ENCODE data around the gene PSMB8. TPM values are rescaled to one million over a fixed set of nuclear protein-coding genes. Genes with fewer than 3 reads are reported as not detected.
A peak's percentile ranks its signal among the peaks of the same experiment; 100 is the strongest.

The PSMB8 gene
- total RNA-seq, 2 donors from 2014 or later = 301 to 305 TPM

DNA sequence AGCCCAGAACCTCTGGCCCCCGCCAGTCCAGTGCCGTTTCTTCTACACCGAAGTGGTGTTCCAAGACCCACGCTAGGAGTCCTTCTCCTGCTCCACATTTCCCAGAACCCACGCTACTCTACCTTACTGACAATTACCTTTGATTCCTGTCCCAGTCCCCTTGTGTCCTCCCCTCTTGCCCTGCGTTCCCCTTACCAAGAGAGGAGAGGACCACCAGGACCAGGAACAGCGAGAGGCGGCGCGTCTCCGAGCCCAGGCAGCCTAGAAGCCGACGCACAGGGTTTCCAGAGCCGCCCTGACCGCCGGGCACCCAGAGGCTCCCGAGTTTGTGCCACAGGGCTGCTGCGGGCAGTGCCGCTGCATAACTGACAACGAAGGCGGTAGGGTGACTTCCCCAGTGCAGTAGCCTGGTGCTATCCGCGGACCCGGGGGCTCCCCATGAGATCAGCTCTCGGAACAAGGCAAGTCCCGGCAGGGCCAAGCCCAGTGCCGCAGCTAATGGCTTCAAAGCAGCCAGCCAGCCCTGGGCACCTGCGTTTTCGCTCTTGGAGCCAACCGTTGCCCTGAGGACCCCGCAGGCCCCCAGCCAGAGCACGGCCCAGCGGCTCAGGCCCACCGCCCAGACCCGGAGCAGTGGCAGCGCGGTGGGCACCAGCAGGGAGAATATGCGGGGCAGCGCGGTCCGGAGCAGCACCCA, 9.1 kb upstream of the PSMB8 start:
- Mint-ChIP-seq H3K36me3 (ENCODE audit: insufficient read depth in 2 of 2) (peaks cover 64 to 83% of the 10 kb centered on the region in 2 donors), H3K27ac (peak overlapping the region; percentile 96), H3K4me3 (peak overlapping the region; percentile 94 to 100), H3K4me1 (ENCODE audit: low read depth) (peaks cover 74% of the 10 kb centered on the region), H3K9me3 (peaks cover 0 to 2% of the 10 kb centered on the region in 2 donors), H3K27me3 (ENCODE audit: low read depth) (no peaks in the 10 kb centered on the region)
- DNase-seq (peak; percentile 76 to 84), ATAC-seq (replicated peaks in 1 of 2) (peak; percentile 50 to 68)

DNA sequence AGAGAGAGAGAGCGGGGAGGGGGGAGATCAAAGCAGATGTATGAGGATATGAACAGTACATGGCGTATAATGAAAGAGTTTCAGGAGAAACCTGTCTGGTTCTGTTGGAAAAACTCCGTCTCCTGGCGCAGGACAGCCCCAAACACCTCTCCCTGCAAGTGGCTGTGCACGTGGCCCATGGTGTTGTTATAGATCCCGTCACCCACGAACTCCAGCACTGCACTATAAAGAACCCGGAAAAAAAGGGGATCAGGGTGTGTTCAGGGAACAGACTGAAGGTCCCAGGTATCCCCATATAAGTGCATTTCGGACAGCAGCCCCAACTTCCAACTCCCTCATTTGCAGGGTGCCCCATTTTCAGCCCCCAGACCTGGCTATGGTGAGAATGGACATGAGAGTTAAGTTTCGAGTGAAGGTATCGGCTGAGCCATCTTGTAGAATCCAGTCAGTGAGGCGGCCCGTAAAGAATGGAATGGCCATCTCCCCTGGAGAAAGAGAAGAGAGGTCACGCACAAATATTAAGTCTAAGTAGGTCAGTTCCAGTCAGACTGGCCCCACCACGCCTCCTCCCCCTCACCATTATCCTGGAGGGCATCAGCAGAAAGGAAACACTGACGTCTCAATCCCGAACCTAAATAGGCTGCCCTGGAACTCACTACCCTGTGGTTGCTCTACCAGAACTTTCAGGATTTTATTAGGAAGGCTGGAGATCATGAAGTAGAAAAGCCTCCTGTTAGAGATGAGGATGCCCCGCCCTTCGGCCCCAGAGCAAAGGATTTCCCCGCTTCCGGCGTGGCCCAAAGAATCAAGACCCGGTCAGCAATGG, 8.4 kb upstream of the PSMB8 start:
- ATAC-seq (replicated peaks in 1 of 2) (no peak), DNase-seq (peak; percentile 53 to 60)
- Mint-ChIP-seq H3K4me1 (ENCODE audit: low read depth) (peaks cover 74% of the 10 kb centered on the region), H3K27me3 (ENCODE audit: low read depth) (no peaks in the 10 kb centered on the region), H3K27ac (peak overlapping the region; percentile 96), H3K9me3 (peaks cover 0 to 2% of the 10 kb centered on the region in 2 donors), H3K4me3 (peak overlapping the region; percentile 94 to 100), H3K36me3 (ENCODE audit: insufficient read depth in 2 of 2) (peaks cover 65 to 84% of the 10 kb centered on the region in 2 donors)

DNA sequence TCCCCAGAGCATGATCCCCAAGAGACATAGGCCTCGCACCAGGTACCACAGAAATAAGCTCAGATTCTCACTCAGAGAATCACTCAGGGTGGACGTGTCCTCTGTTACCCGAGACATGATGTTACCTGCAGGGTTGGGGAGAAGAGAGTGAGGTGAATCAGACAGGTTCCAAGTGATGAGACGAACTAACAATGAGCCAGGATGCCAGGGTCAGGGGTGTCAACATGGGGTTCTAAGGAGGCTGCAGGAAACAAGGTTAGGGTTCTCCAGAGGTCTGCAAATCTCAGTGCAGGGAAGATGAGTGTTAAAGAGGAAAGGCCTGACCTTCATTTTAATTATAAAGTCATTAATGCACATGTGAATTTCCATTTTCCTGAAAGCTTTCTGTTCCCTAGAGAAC, 7.2 kb upstream of the PSMB8 start:
- Mint-ChIP-seq H3K36me3 (ENCODE audit: insufficient read depth in 2 of 2) (peaks cover 65 to 86% of the 10 kb centered on the region in 2 donors), H3K27me3 (ENCODE audit: low read depth) (no peaks in the 10 kb centered on the region), H3K4me3 (peak overlapping the region; percentile 94 to 100), H3K4me1 (ENCODE audit: low read depth) (peaks cover 74% of the 10 kb centered on the region), H3K9me3 (peaks cover 0 to 2% of the 10 kb centered on the region in 2 donors), H3K27ac (peak overlapping the region; percentile 96)
- DNase-seq (no peak), ATAC-seq (replicated peaks in 1 of 2) (no peak)

DNA sequence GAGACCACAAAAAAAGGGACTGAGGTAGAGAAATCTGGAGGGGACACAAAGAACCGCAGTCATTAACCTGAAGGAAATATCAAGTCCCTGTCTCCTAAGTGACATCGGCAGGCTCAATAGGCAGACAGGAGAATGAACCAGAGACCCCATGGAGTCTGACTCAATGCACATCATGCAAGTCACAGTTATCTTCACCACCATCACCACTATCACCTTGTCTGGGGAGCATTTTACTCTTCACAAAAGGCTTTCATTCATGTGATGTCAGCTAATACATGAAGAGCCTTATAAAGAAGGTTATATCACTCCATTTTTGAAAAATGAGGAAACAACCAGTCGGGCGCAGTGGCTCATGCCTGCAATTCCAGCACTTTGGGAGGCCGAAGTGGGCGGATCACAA, 5.3 kb upstream of the PSMB8 start:
- Mint-ChIP-seq H3K27me3 (ENCODE audit: low read depth) (no peaks in the 10 kb centered on the region), H3K36me3 (ENCODE audit: insufficient read depth in 2 of 2) (peaks cover 59 to 82% of the 10 kb centered on the region in 2 donors), H3K9me3 (peaks cover 0 to 2% of the 10 kb centered on the region in 2 donors), H3K27ac (peak overlapping the region; percentile 71), H3K4me3 (peak overlapping the region; percentile 41 to 99), H3K4me1 (ENCODE audit: low read depth) (peaks cover 76% of the 10 kb centered on the region)
- ATAC-seq (replicated peaks in 1 of 2) (no peak), DNase-seq (no peak)

DNA sequence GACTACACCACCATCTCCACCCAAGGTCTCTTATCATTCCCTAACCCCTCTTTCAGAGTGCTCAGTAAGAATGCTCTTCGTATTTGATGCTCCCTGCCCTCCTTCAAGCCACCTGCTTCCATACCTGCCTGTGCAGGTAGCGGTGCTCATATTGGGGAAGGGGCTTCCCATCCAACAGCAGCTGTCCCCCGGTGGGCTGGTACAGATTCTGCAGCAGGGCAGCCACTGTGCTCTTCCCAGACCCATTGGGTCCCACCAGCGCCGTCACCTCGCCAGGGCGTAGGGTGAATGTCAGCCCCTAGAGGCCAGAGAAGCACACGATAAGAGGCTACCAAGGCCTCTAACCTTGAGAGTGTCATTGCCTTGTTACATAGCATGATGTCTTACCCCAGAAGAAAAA, 3.9 kb upstream of the PSMB8 start:
- H3K4me3 Mint-ChIP-seq = peak overlapping the region; percentile 41 to 99
- peak overlapping the region; percentile 100 for H3K27ac Mint-ChIP-seq
- peaks cover 79% of the 10 kb centered on the region for H3K4me1 Mint-ChIP-seq (ENCODE audit: low read depth)
- H3K36me3 Mint-ChIP-seq (ENCODE audit: insufficient read depth in 2 of 2) = peaks cover 65 to 85% of the 10 kb centered on the region in 2 donors
- DNase-seq (no peak), ATAC-seq (replicated peaks in 1 of 2) (no peak)
- no peaks in the 10 kb centered on the region for H3K27me3 Mint-ChIP-seq (ENCODE audit: low read depth)
- peaks cover 0 to 2% of the 10 kb centered on the region in 2 donors for H3K9me3 Mint-ChIP-seq

DNA sequence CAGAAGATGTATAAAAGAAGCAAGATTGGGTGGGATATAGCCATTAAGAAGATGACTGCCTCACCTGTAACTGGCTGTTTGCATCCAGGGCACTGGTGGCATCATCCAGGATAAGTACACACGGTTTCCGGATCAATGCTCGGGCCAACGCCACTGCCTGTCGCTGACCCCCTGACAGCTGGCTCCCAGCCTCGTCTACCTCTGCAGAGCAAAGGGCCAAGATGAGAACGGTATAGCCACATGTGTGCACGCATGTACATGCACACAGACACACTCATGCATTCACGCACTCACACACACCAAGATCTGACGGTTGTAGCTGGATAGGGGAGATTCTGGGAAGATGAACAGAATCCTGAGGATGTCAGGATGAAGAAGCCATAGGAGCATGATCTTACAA, 3.2 kb upstream of the PSMB8 start:
- no peak for ATAC-seq (replicated peaks in 1 of 2)
- peaks cover 0 to 2% of the 10 kb centered on the region in 2 donors for H3K9me3 Mint-ChIP-seq
- peak overlapping the region; percentile 41 to 99 for H3K4me3 Mint-ChIP-seq
- H3K27me3 Mint-ChIP-seq (ENCODE audit: low read depth) = no peaks in the 10 kb centered on the region
- H3K27ac Mint-ChIP-seq = peak overlapping the region; percentile 100
- peaks cover 86% of the 10 kb centered on the region for H3K4me1 Mint-ChIP-seq (ENCODE audit: low read depth)
- H3K36me3 Mint-ChIP-seq (ENCODE audit: insufficient read depth in 2 of 2) = peaks cover 63 to 83% of the 10 kb centered on the region in 2 donors
- DNase-seq = peak in 1 of 2 donors; percentile 4

DNA sequence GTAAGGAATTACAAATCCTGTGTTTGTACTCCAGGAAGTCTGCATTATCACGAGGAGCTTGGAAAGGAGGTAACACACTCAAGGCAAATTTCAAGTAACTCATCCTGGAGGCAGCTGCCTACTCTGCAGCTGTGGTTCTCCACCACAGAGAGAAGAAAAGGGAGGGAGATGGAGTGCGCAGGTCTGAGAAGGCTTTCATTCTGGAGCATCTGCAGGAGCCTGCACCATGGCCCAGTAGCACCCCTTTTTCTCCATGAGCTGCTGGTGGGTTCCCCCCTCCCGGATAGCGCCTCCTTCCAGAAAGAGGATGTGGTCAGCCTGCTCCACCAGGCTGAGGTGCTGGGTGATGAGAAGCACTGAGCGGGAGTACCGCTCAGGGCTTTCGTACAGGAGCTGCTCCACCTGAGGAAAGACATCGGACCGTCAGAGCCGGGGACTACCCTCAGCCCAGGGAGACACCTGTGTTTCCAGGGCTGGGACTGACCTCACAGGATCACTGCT, 1.6 kb upstream of the PSMB8 start:
- Mint-ChIP-seq H3K9me3 (peaks cover 0 to 2% of the 10 kb centered on the region in 2 donors), H3K27ac (peak overlapping the region; percentile 100), H3K4me1 (ENCODE audit: low read depth) (peaks cover 86% of the 10 kb centered on the region), H3K36me3 (ENCODE audit: insufficient read depth in 2 of 2) (peaks cover 61 to 81% of the 10 kb centered on the region in 2 donors), H3K4me3 (peak overlapping the region; percentile 98 to 99), H3K27me3 (ENCODE audit: low read depth) (no peaks in the 10 kb centered on the region)
- DNase-seq = peak; percentile 40 to 50
- peak; percentile 9 to 10 for ATAC-seq (replicated peaks in 1 of 2)

DNA sequence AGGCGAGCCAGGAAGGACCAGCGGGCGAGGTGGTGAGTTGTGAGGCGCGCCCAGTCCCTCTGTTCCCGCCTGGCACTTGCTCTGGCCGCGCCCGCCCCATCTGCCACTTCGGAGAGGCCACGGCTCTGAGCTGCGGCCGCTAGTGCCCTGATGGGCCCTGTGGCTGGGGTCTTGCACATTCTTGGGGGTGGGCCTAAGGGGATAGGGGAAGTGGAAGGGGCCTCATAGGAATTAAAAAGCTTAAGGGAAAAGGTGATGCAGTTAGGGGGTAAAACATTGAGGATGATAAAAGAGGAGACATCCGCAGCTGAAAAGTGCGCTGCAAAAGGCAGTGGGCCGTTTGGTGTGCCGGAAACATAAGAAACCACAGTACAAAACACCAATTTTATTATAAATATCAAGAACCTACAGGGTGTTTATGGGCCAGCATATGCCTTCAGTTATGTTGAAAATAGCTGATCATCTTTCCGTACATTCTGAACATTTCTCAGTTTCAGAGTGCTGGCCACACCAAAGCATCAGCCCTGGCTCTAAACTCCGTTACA, 1.1 kb upstream of the PSMB8 start:
- H3K27me3 Mint-ChIP-seq (ENCODE audit: low read depth) = no peaks in the 10 kb centered on the region
- peak in 1 of 2 donors; percentile 0 for ATAC-seq (replicated peaks in 1 of 2)
- peaks cover 0 to 2% of the 10 kb centered on the region in 2 donors for H3K9me3 Mint-ChIP-seq
- peaks cover 57 to 78% of the 10 kb centered on the region in 2 donors for H3K36me3 Mint-ChIP-seq (ENCODE audit: insufficient read depth in 2 of 2)
- no peak for DNase-seq
- H3K27ac Mint-ChIP-seq = peak overlapping the region; percentile 100
- peaks cover 86% of the 10 kb centered on the region for H3K4me1 Mint-ChIP-seq (ENCODE audit: low read depth)
- peak overlapping the region; percentile 98 to 99 for H3K4me3 Mint-ChIP-seq

DNA sequence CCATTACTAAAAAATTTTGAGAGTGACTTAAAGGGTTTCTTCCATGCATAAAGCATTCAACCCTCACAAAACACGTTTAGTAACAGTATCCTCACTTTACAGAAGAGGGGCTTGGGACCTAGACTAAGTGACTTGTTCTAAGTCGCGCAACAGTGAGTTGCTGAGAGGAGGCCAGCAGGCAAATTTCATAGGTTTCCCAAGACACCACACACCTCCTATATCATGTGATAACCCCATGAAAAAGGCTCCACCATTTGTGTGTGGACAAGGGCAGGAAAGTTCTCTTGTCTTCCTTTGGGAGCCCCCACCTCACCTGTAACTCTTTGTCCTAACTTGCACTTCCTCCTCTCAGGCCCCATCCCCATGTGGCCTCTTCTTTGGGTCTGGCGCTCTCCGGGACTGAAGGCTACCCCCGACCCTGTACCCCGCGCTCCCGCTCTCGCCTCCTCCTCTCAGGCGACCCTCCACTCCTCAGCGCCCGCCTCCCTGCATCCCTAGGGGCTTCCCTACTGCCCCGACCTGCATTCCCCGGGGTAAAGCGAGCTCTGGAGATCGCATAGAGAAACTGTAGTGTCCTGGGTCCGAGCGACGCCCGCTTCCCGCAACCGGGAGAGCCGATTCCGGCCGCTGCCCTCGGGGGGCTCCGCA, 392 bp downstream of the PSMB8 start:
- H3K4me3 Mint-ChIP-seq = peak overlapping the region; percentile 98 to 99
- ATAC-seq (replicated peaks in 1 of 2) (no peak), DNase-seq (peak in 1 of 2 donors; percentile 33)
- H3K9me3 Mint-ChIP-seq = peaks cover 0 to 2% of the 10 kb centered on the region in 2 donors
- H3K27ac Mint-ChIP-seq = peak overlapping the region; percentile 100
- peaks cover 82% of the 10 kb centered on the region for H3K4me1 Mint-ChIP-seq (ENCODE audit: low read depth)
- H3K36me3 Mint-ChIP-seq (ENCODE audit: insufficient read depth in 2 of 2) = peaks cover 46 to 66% of the 10 kb centered on the region in 2 donors
- no peaks in the 10 kb centered on the region for H3K27me3 Mint-ChIP-seq (ENCODE audit: low read depth)

DNA sequence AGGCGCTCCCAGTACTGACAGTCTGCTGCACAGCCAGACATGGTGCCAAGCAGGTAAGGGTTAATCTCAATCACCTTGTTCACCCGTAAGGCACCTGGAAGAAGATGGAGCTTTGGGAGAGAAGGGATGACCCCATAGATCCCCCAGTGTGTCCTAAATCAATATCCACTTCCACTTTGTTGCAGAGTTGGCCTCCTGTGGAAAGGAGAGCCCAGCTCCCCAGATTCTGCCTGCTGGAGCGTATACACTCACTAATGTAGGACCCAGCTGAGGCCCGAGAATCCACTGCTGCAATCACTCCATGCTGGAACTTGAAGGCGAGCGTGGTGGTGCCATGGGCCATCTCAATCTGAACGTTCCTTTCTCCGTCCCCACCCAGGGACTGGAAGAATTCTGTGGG, 1.2 kb downstream of the PSMB8 start:
- DNase-seq (no peak), ATAC-seq (replicated peaks in 1 of 2) (no peak)
- peak overlapping the region; percentile 98 to 99 for H3K4me3 Mint-ChIP-seq
- peaks cover 76% of the 10 kb centered on the region for H3K4me1 Mint-ChIP-seq (ENCODE audit: low read depth)
- no peaks in the 10 kb centered on the region for H3K9me3 Mint-ChIP-seq
- no peaks in the 10 kb centered on the region for H3K27me3 Mint-ChIP-seq (ENCODE audit: low read depth)
- H3K27ac Mint-ChIP-seq = peak overlapping the region; percentile 100
- peaks cover 40 to 58% of the 10 kb centered on the region in 2 donors for H3K36me3 Mint-ChIP-seq (ENCODE audit: insufficient read depth in 2 of 2)

DNA sequence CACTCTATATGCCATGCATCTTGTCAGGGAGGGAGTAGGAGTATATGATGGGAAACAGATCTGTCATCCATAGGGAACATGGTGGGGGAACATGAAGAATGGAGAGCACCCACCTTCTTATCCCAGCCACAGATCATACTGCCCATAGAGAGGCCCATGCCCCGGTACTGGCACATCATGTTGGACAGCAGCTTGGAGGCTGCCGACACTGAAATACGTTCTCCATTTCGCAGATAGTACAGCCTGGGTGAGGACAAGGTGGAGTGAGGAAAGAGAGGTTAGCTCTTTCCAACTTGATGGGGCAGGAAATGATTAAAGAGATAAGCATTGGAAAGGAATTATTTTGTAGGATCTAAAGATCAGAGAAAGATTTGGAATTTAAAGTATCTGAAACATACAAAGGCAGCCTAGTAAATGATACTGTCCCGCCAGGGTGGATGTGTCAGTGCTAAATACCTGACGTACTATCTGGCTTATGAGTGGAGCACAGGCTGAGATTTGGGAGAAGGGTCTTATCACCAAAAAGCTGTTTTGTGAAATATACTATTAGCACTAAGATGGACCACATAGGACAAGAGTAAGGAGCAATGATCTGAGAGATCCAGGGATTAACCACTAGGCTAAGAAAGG, 1.7 kb downstream of the PSMB8 start:
- Mint-ChIP-seq H3K4me3 (peak overlapping the region; percentile 98 to 99), H3K27ac (peak overlapping the region; percentile 100), H3K9me3 (no peaks in the 10 kb centered on the region), H3K36me3 (ENCODE audit: insufficient read depth in 2 of 2) (peaks cover 38 to 55% of the 10 kb centered on the region in 2 donors), H3K4me1 (ENCODE audit: low read depth) (peaks cover 76% of the 10 kb centered on the region), H3K27me3 (ENCODE audit: low read depth) (no peaks in the 10 kb centered on the region)
- DNase-seq (no peak), ATAC-seq (replicated peaks in 1 of 2) (no peak)

DNA sequence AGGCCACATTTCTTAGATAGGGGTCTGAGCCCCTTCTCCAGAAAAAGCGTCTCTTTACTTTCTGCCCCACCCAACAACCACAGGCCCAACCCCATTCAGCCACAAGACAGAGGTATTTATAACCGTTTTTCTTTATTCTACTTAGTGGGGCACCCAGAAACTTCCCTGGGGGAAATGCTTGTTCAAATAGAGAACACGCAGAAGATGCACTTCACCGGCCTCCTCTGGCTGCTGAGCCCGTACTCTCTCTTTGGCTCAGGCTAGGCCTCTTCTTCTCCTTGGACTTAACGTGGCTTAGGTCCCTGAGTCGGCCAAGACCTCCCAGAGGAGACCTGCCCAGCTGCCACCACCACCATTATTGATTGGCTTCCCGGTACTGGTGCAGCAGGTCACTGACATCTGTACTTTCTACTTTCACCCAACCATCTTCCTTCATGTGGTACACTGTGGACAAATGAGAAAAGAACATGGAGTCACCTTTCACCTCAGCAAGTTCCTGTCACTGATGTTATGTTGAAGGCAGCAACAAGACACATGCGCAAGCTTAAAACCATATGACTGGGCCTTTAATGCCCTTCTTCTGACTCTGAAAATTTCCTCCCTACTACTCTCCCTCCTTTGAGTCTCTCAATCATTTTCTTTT, 3.1 kb downstream of the PSMB8 start:
- Mint-ChIP-seq H3K27ac (peak overlapping the region; percentile 100), H3K36me3 (ENCODE audit: insufficient read depth in 2 of 2) (peaks cover 45 to 59% of the 10 kb centered on the region in 2 donors), H3K9me3 (no peaks in the 10 kb centered on the region), H3K4me1 (ENCODE audit: low read depth) (peaks cover 76% of the 10 kb centered on the region), H3K27me3 (ENCODE audit: low read depth) (no peaks in the 10 kb centered on the region), H3K4me3 (peak overlapping the region; percentile 98 to 99)
- DNase-seq = peak; percentile 61 to 72
- ATAC-seq (replicated peaks in 1 of 2) = peak; percentile 7 to 20
